Mononuclear cell (primary cell): Measurements from ENCODE around the gene ADGRB2. TPM values are rescaled to one million over a fixed set of nuclear protein-coding genes. Genes with fewer than 3 reads are reported as not detected.

ENCODE experiments used
- H3K27me3 ChIP-seq: 2 replicates; pipeline ENCODE4 v1.6.0; 2011; ENCODE audit warnings: low read length, control low read depth; ENCODE audit not compliant: insufficient read depth
- H3K4me1 ChIP-seq: 2 replicates; pipeline ENCODE4 v1.5.1; 2011; ENCODE audit warnings: mild to moderate bottlenecking, low read length, control low read depth; ENCODE audit not compliant: insufficient read depth
- H3K4me3 ChIP-seq: 2 replicates; pipeline ENCODE4 v1.5.1; 2011; ENCODE audit warnings: mild to moderate bottlenecking, low read length, moderate library complexity
- H3K9me3 ChIP-seq: 2 replicates; pipeline ENCODE4 v1.5.1; 2011; ENCODE audit warnings: low read depth, mild to moderate bottlenecking, control low read depth, low read length
- total RNA-seq: library from RNA; depleted of rRNA; stranded (reverse); fragments of >200 nt; gene quantifications from one replicate; pipeline ENCODE4 v1.2.3, GENCODE V29; 2012

Gene ADGRB2
- total RNA-seq, 1 donor, result 0.73 TPM

- no peaks in the 10 kb centered on the region for H3K27me3 ChIP-seq
- no peak overlapping the region for H3K4me3 ChIP-seq
- H3K4me1 ChIP-seq, result peaks cover 17% of the 10 kb centered on the region
- no peaks in the 10 kb centered on the region for H3K9me3 ChIP-seq
Measured at GRCh38 chr1:31745096-31745945, 18.8 kb downstream of the ADGRB2 start.

GRCh38 chr1:31744165-31744888 lies 19.8 kb downstream of the ADGRB2 start:
- H3K4me1 ChIP-seq, result peaks cover 13% of the 10 kb centered on the region
- H3K4me3 ChIP-seq, result no peak overlapping the region

GRCh38 chr1:31742462-31743212 lies 21.5 kb downstream of the ADGRB2 start:
- Histone ChIP-seq H3K27me3 (no peaks in the 10 kb centered on the region), H3K9me3 (no peaks in the 10 kb centered on the region), H3K4me1 (peaks cover 16% of the 10 kb centered on the region), H3K4me3 (no peak overlapping the region)

More at GRCh38 chr1:31744165-31744888, 19.8 kb downstream of the ADGRB2 start:
- Histone ChIP-seq H3K27me3 (no peaks in the 10 kb centered on the region), H3K9me3 (no peaks in the 10 kb centered on the region)

- Histone ChIP-seq H3K27me3 (no peaks in the 10 kb centered on the region), H3K4me3 (no peak overlapping the region)
Measured at GRCh38 chr1:31739346-31739745, 24.8 kb downstream of the ADGRB2 start.

GRCh38 chr1:31736675-31737074 lies 27.5 kb downstream of the ADGRB2 start:
- peaks cover 4% of the 10 kb centered on the region for H3K4me1 ChIP-seq
- H3K4me3 ChIP-seq, result no peak overlapping the region
- no peaks in the 10 kb centered on the region for H3K27me3 ChIP-seq
- no peaks in the 10 kb centered on the region for H3K9me3 ChIP-seq

More at GRCh38 chr1:31739346-31739745, 24.8 kb downstream of the ADGRB2 start:
- Histone ChIP-seq H3K4me1 (peaks cover 4% of the 10 kb centered on the region), H3K9me3 (no peaks in the 10 kb centered on the region)

- peaks cover 4% of the 10 kb centered on the region for H3K4me1 ChIP-seq
- no peaks in the 10 kb centered on the region for H3K9me3 ChIP-seq
- H3K27me3 ChIP-seq, result no peaks in the 10 kb centered on the region
- H3K4me3 ChIP-seq, result no peak overlapping the region
Measured at GRCh38 chr1:31735571-31735970, 28.6 kb downstream of the ADGRB2 start.

GRCh38 chr1:31734582-31735107 lies 29.5 kb downstream of the ADGRB2 start:
- Histone ChIP-seq H3K9me3 (no peaks in the 10 kb centered on the region), H3K4me1 (peaks cover 4% of the 10 kb centered on the region), H3K4me3 (no peak overlapping the region), H3K27me3 (no peaks in the 10 kb centered on the region)

GRCh38 chr1:31733389-31734219 lies 30.5 kb downstream of the ADGRB2 start:
- H3K27me3 ChIP-seq, result no peaks in the 10 kb centered on the region
- H3K4me1 ChIP-seq, result no peaks in the 10 kb centered on the region
- no peaks in the 10 kb centered on the region for H3K9me3 ChIP-seq
- no peak overlapping the region for H3K4me3 ChIP-seq

GRCh38 chr1:31732751-31733289 lies 31.3 kb downstream of the ADGRB2 start:
- Histone ChIP-seq H3K9me3 (no peaks in the 10 kb centered on the region), H3K27me3 (no peaks in the 10 kb centered on the region), H3K4me1 (no peaks in the 10 kb centered on the region), H3K4me3 (no peak overlapping the region)

- H3K9me3 ChIP-seq, result no peaks in the 10 kb centered on the region
- H3K4me1 ChIP-seq, result no peaks in the 10 kb centered on the region
- no peaks in the 10 kb centered on the region for H3K27me3 ChIP-seq
- no peak overlapping the region for H3K4me3 ChIP-seq
Measured at GRCh38 chr1:31732343-31732742, 31.8 kb downstream of the ADGRB2 start.

- Histone ChIP-seq H3K27me3 (no peaks in the 10 kb centered on the region), H3K9me3 (no peaks in the 10 kb centered on the region), H3K4me3 (no peak overlapping the region), H3K4me1 (no peaks in the 10 kb centered on the region)
Measured at GRCh38 chr1:31731049-31731565, 33.0 kb downstream of the ADGRB2 start.

- Histone ChIP-seq H3K4me3 (no peak overlapping the region), H3K27me3 (no peaks in the 10 kb centered on the region), H3K4me1 (no peaks in the 10 kb centered on the region), H3K9me3 (no peaks in the 10 kb centered on the region)
Measured at GRCh38 chr1:31730336-31731048, 33.6 kb downstream of the ADGRB2 start.

GRCh38 chr1:31727849-31728248 lies 36.3 kb downstream of the ADGRB2 start:
- H3K4me1 ChIP-seq, result no peaks in the 10 kb centered on the region
- H3K4me3 ChIP-seq, result no peak overlapping the region
- no peaks in the 10 kb centered on the region for H3K9me3 ChIP-seq
- H3K27me3 ChIP-seq, result no peaks in the 10 kb centered on the region
